CD14-positive monocyte (primary cell): ENCODE measurements around the gene POU6F2. TPM values are rescaled to one million over a fixed set of nuclear protein-coding genes. Genes with fewer than 3 reads are reported as not detected.

Experiments used
- DNase-seq, 3 donors: peaks; one replicate each; pipeline ENCODE4 v3.0.0-alpha.2; 2011 to 2022
- H2AFZ ChIP-seq: 2 replicates; pipeline ENCODE4 v1.6.0; 2012; ENCODE audit warnings: mild to moderate bottlenecking, low read depth, low read length, inconsistent platforms; ENCODE audit not compliant: insufficient read depth, poor library complexity, severe bottlenecking
- H3K27ac ChIP-seq, 2 donors: 1 replicate in 1 of 2; 2 replicates in 1 of 2; pipeline ENCODE4 v1.5.1; 2012 to 2013; ENCODE audit warnings: low read length in 2 of 2, control low read depth in 1 of 2, inconsistent platforms in 1 of 2, low read depth in 1 of 2, mild to moderate bottlenecking in 1 of 2
- H3K27me3 ChIP-seq, 2 donors: one replicate each; pipeline versions ENCODE4 v1.6.0 to v1.6.1; 2011 to 2013; ENCODE audit warnings: low read length in 2 of 2; ENCODE audit not compliant: control insufficient read depth in 2 of 2, insufficient read depth in 2 of 2
- H3K36me3 ChIP-seq, 2 donors: replicated peaks in 1 of 2; 1 replicate in 1 of 2; 2 replicates in 1 of 2; pipeline versions ENCODE4 v1.5.1 to v1.6.1; 2012 to 2013; ENCODE audit warnings: low read length in 2 of 2, control low read depth in 1 of 2, inconsistent platforms in 1 of 2, mild to moderate bottlenecking in 1 of 2; ENCODE audit not compliant: insufficient read depth in 2 of 2, control insufficient read depth in 1 of 2
- H3K4me1 ChIP-seq, 2 donors: 1 replicate in 1 of 2; 2 replicates in 1 of 2; pipeline versions ENCODE4 v1.5.1 to v1.6.1; 2012 to 2013; ENCODE audit warnings: low read length in 2 of 2, control low read depth in 1 of 2, inconsistent platforms in 1 of 2, mild to moderate bottlenecking in 1 of 2, moderate library complexity in 1 of 2; ENCODE audit not compliant: insufficient read depth in 2 of 2, control insufficient read depth in 1 of 2
- H3K4me2 ChIP-seq: replicated peaks from 2 replicates; pipeline ENCODE3; 2012; ENCODE audit warnings: low read length, moderate library complexity, mild to moderate bottlenecking; ENCODE audit not compliant: poor library complexity, severe bottlenecking; ENCODE audit errors: extremely low read depth
- H3K4me3 ChIP-seq, 3 experiments: fragments of 200-600 bp in 1 of 3; sonication (generic) in 1 of 3; replicated peaks in 1 of 3; 1 replicate in 2 of 3; 2 replicates in 1 of 3; pipeline ENCODE4 v1.5.1; 2011 to 2013; ENCODE audit warnings: low read length in 3 of 3, mild to moderate bottlenecking in 3 of 3, control low read depth in 2 of 3, low read depth in 2 of 3, inconsistent platforms in 1 of 3, moderate library complexity in 1 of 3
- H3K79me2 ChIP-seq: 2 replicates; pipeline ENCODE4 v1.6.0; 2012; ENCODE audit warnings: mild to moderate bottlenecking, control low read depth, inconsistent platforms, low read length, moderate library complexity; ENCODE audit not compliant: insufficient read depth
- H3K9ac ChIP-seq: 2 replicates; pipeline ENCODE4 v1.6.0; 2017; ENCODE audit warnings: low read length, mild to moderate bottlenecking; ENCODE audit not compliant: insufficient read depth, poor library complexity, severe bottlenecking
- H3K9me3 ChIP-seq, 2 donors: replicated peaks in 1 of 2; 1 replicate in 1 of 2; 2 replicates in 1 of 2; pipeline versions ENCODE4 v1.5.1 to v1.6.1; 2012 to 2013; ENCODE audit warnings: low read length in 2 of 2, control low read depth in 1 of 2; ENCODE audit not compliant: control insufficient read depth in 1 of 2, insufficient read depth in 1 of 2
- H4K20me1 ChIP-seq: 2 replicates; pipeline ENCODE4 v1.6.0; 2012; ENCODE audit warnings: mild to moderate bottlenecking, low read length, control low read depth, moderate library complexity; ENCODE audit not compliant: insufficient read depth
- H3K27ac Mint-ChIP-seq, 7 donors: one replicate each; pipeline ENCODE4 v1.8.0; 2020; ENCODE audit warnings: mild to moderate bottlenecking in 7 of 7, mixed read lengths in 7 of 7, moderate library complexity in 6 of 7, inconsistent platforms in 2 of 7
- H3K27me3 Mint-ChIP-seq, 3 donors: one replicate each; pipeline ENCODE4 v1.8.0; 2021 to 2022; ENCODE audit warnings: low read depth in 3 of 3, mild to moderate bottlenecking in 3 of 3, mixed read lengths in 3 of 3, moderate library complexity in 3 of 3, inconsistent platforms in 1 of 3
- H3K36me3 Mint-ChIP-seq, 2 donors: one replicate each; pipeline ENCODE4 v1.8.0; 2020; ENCODE audit warnings: mixed read lengths in 2 of 2, inconsistent platforms in 1 of 2, mild to moderate bottlenecking in 1 of 2
- H3K4me1 Mint-ChIP-seq: one replicate; pipeline ENCODE4 v1.8.0; 2020; ENCODE audit warnings: mild to moderate bottlenecking, mixed read lengths
- H3K4me3 Mint-ChIP-seq, 2 donors: one replicate each; pipeline ENCODE4 v1.8.0; 2020; ENCODE audit warnings: mild to moderate bottlenecking in 2 of 2, mixed read lengths in 2 of 2, moderate library complexity in 1 of 2
- H3K9me3 Mint-ChIP-seq, 7 donors: one replicate each; pipeline ENCODE4 v1.8.0; 2020 to 2022; ENCODE audit warnings: mixed read lengths in 7 of 7, mild to moderate bottlenecking in 6 of 7, moderate library complexity in 6 of 7, inconsistent platforms in 2 of 7
- CTCF ChIP-seq: fragments of 200-600 bp; IDR thresholded peaks from one replicate; pipeline ENCODE4 v1.8.0; 2022; ENCODE audit warnings: antibody characterized with exemption, mild to moderate bottlenecking
- WGBS: methylation state at CpG from one replicate; pipeline ENCODE4 v1.1.5; 2013; ENCODE audit warnings: missing lambda C conversion rate; ENCODE audit not compliant: insufficient coverage; 5-methylcytosine and 5-hydroxymethylcytosine counted together
- intact Hi-C, 2 donors: fragments of 100-400 bp; cut with micrococcal nuclease; formaldehyde crosslinking; loops; one replicate each; pipeline versions ENCODE4 v1.15.0 to v1.15.1; 2023
- polyA plus RNA-seq, 3 donors: library from polyadenylated mRNA; depleted of rRNA in 1 of 3; unstranded in 2 of 3; stranded (reverse) in 1 of 3; fragments of 300-500 nt in 2 of 3; fragments of >200 nt in 1 of 3; fragmentation: Illumina TruSeq in 2 of 3; gene quantifications; 1 replicate in 2 of 3; 2 replicates in 1 of 3; pipeline ENCODE4 v1.2.3, GENCODE V29; 2012 to 2021

Gene POU6F2
- polyA plus RNA-seq, 3 donors: not detected

- Mint-ChIP-seq H3K36me3 (no peaks in the 10 kb centered on the region), H3K9me3 (peaks cover 0 to 3% (median 0%) of the 10 kb centered on the region in 7 donors), H3K27ac (no peak overlapping the region), H3K4me1 (no peaks in the 10 kb centered on the region), H3K4me3 (no peak overlapping the region), H3K27me3 (peaks cover 0 to 5% (median 4%) of the 10 kb centered on the region in 3 donors)
- no peak for DNase-seq
- no peak overlapping the region for H3K27ac ChIP-seq
- no peaks in the 10 kb centered on the region for H4K20me1 ChIP-seq
- no peak overlapping the region for H2AFZ ChIP-seq
- H3K4me2 ChIP-seq: no peak overlapping the region
- H3K9me3 ChIP-seq: no peaks in the 10 kb centered on the region
- no peaks in the 10 kb centered on the region for H3K27me3 ChIP-seq
- no peaks in the 10 kb centered on the region for H3K4me1 ChIP-seq
- no peaks in the 10 kb centered on the region for H3K79me2 ChIP-seq
- no peak for TF ChIP-seq CTCF
- intact Hi-C loops: no loop called here
- H3K36me3 ChIP-seq: no peaks in the 10 kb centered on the region
- H3K4me3 ChIP-seq: no peak overlapping the region
- H3K9ac ChIP-seq: no peak overlapping the region
- no CpG with 5 or more reads among the region's 1 CpG for WGBS
Measured at GRCh38 chr7:39280337-39280736, 302.6 kb downstream of the POU6F2 start.

GRCh38 chr7:39285256-39285655 is 307.5 kb downstream of the POU6F2 start:
- no peak overlapping the region for H3K4me2 ChIP-seq
- H3K27ac ChIP-seq: no peak overlapping the region
- no peaks in the 10 kb centered on the region for H3K79me2 ChIP-seq
- Mint-ChIP-seq H3K4me3 (no peak overlapping the region), H3K27me3 (peaks cover 0 to 5% (median 3%) of the 10 kb centered on the region in 3 donors), H3K4me1 (no peaks in the 10 kb centered on the region), H3K27ac (no peak overlapping the region), H3K9me3 (peaks cover 0 to 2% (median 0%) of the 10 kb centered on the region in 7 donors), H3K36me3 (no peaks in the 10 kb centered on the region)
- H4K20me1 ChIP-seq: no peaks in the 10 kb centered on the region
- no peaks in the 10 kb centered on the region for H3K9me3 ChIP-seq
- intact Hi-C loops: no loop called here
- H3K4me3 ChIP-seq: no peak overlapping the region
- H3K4me1 ChIP-seq: no peaks in the 10 kb centered on the region
- TF ChIP-seq CTCF: no peak
- no peaks in the 10 kb centered on the region for H3K27me3 ChIP-seq
- no CpG with 5 or more reads among the region's 2 CpGs for WGBS
- no peaks in the 10 kb centered on the region for H3K36me3 ChIP-seq
- no peak for DNase-seq
- H3K9ac ChIP-seq: no peak overlapping the region
- H2AFZ ChIP-seq: no peak overlapping the region
